ENCODE measurements around the gene MERTK.
"Not testable (repeated sequence)": the region's sequence is repeated elsewhere in the genome, so short reads cannot be mapped to it uniquely, and the experiment has no call there.

The MERTK gene

GRCh38 chr2:112008910-112009485 lies 110.6 kb downstream of the MERTK start:
- no peak for DNase-seq (ENCODE audit: low read depth in 3 of 3)

GRCh38 chr2:112010751-112011150 lies 112.3 kb downstream of the MERTK start:
- DNase-seq (ENCODE audit: low read depth in 3 of 3) = no peak

DNA sequence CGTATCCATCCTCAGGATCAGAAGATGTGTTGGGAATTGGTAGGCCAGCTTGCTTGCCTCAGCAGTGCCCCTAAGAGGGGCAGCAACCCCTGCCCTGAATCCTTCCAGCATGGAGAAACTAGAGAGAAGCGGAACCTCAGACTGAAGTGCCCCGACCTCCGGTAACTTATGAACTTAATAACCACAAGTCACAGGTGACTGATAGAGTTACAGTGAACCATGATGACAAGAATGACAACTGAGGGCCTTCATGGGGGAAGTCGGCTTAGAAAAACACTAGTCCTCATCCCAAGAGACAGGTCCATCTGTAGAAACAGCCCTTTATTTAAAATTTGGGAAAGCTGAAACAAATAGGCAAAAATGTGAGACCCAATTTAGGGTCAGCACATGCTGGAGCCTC lies 114.1 kb downstream of the MERTK start:
- no peak for DNase-seq (ENCODE audit: low read depth in 3 of 3)

DNA sequence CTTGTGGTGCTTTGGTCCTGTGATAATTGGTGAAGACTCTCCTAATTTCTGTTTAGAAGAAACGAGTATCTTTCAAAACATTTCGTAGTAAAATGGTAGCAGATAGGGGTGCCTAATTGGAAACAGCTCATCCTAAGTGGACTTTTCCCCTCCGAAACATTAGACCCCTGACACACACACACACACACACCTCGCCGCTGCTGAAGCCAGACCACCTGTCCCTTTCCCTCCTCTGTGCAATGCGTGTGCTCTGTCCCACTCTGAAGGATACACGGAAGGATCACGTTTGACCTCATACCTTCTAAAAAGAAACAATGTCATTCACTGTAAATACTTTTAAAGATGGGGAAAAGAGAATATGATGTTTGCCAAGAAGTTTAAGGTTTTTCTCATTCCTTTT lies 120.4 kb downstream of the MERTK start:
- no peak for DNase-seq (ENCODE audit: low read depth in 3 of 3)

GRCh38 chr2:112019569-112019982 lies 121.2 kb downstream of the MERTK start:
- DNase-seq (ENCODE audit: low read depth in 3 of 3) = no peak

- no peak for DNase-seq (ENCODE audit: low read depth in 3 of 3)
These were observed 122.2 kb downstream of the MERTK start for GRCh38 chr2:112020561-112020960.

DNA sequence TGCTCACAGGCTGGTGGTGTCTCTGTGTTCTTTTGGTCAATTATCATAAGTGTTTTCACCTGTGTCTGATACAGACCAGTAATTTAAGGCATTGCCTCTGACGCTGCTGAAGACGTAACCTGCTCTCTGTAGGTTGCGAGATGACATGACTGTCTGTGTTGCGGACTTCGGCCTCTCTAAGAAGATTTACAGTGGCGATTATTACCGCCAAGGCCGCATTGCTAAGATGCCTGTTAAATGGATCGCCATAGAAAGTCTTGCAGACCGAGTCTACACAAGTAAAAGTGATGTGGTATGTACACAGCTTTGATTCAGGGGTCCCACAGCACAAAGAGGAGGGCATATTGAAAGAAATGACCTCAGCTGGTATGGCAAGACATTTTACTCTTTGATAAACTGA lies 122.9 kb downstream of the MERTK start:
- DNase-seq (ENCODE audit: low read depth in 3 of 3) = no peak

- no peak for DNase-seq (ENCODE audit: low read depth in 3 of 3)
These were observed 123.4 kb downstream of the MERTK start for GRCh38 chr2:112021781-112022231.

- DNase-seq (ENCODE audit: low read depth in 3 of 3) = no peak
These were observed 125.3 kb downstream of the MERTK start for GRCh38 chr2:112023707-112024106.

- DNase-seq (ENCODE audit: low read depth in 3 of 3) = no peak
These were observed 125.8 kb downstream of the MERTK start for GRCh38 chr2:112024231-112024630.

DNA sequence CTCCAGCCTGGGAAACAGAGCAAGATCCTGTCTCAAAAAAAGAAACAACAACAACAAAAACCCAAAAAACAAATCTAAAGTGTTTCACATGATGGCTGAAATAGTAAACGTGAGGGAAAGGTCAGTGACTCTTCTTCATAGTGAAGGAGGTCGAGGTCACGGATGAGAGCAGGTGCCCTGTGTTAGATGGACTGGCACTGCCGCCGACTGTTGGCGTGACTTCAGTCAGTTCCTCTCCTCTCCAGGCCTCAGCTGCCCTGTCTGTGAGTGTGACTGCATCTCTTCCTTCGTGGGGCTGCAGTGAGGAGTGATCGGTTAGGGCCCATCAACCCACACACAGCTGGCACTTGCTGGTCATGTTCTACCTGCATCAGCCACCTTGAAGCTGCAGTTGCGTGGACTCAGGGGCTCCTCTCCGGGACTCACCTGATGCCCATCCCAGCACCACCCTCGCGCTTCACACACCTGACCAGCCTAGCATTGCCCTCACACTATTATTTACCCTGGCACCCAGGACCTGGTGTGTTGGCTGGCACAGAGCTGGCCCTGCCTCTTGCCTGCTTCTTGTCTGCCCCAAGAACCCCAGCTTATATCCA lies 126.6 kb downstream of the MERTK start:
- no peak for DNase-seq (ENCODE audit: low read depth in 3 of 3)

DNA sequence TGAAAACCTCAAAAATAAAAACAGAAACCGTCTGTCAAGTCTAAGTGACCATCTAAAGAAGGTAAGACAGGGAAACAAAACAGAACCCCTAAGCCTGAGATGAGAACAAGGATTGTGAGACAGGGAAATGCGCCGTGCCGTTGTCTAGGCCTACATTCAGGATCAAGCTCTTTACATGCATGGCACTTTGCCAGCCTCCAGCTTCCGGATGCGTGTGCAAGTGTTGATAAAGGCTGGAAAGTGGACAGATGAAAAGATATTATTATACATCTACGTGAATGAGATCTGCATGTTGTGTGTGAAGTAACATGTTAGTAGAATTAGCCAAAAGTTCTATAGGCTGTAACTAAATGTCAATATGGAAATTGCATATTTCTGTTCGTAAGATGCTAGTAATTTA lies 128.1 kb downstream of the MERTK start:
- DNase-seq (ENCODE audit: low read depth in 3 of 3) = no peak

GRCh38 chr2:112027767-112028166 lies 129.4 kb downstream of the MERTK start:
- DNase-seq (ENCODE audit: low read depth in 3 of 3) = no peak

DNA sequence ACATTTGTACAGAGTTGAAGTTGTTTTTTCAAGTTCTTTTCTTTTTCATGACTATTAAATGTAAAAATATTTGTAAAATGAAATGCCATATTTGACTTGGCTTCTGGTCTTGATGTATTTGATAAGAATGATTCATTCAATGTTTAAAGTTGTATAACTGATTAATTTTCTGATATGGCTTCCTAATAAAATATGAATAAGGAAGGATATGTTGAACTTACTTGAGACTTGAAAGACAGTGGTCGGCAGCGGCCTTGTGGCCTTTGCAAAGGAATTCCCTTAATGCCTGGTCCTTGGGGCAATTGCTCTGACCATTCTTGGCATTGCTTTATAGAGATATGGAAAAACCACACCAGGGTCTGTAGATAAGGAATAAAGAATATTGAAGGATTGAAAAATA lies 130.8 kb downstream of the MERTK start:
- DNase-seq (ENCODE audit: low read depth in 3 of 3) = no peak

DNA sequence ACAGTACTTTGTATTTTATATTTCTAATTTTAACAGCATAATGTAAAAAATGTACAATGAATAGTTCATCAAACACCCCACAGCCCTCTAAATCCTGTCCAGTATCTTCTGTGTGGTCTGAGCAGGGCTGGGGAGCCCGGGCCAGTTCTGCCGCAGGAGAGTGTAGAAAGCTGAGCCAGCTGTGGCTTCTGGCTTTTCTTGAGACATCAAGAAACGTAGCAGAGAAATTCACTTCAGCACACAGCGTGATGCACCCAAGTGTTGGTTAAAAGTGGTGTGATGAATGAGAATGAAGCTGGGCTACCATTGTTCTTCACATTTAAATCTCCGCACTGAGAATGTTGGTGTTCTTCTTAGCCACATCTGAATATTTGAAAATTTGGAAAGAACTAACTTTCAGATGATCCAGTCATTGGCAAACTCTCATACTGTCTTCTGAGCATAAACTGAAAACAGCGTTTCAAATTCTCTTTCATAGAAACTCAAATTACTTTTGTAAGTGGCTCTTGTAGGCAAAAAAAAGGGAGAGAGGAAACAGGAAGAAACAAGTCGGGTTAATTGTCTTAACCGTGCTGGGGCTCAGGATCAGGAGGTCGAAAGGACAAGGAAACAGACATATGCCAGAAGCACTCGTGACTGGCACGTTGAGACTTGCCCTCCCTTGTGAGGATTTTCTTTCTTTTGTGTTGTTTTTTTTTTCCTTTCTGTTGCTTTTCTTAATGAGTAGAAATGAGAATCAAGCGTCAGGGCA lies 133.2 kb downstream of the MERTK start:
- DNase-seq (ENCODE audit: low read depth in 3 of 3) = no peak

DNA sequence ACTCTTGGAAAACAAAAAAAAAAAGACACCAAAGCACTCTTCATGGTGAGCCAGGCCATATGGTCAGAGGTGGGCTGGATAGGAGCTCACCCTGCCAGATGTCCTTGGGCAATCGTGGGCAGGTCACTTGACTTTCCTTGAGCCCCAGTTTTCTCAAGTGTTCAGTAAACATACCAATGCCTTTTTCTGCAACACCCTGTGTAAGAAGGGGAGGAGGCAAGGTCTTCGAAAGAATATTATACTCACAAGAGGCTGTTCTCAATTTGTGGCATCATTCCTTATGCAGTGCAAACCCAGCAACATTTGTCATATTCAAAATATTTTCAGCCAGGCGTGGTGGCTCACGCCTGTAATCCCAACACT lies 133.8 kb downstream of the MERTK start:
- DNase-seq (ENCODE audit: low read depth in 3 of 3) = no peak

GRCh38 chr2:112032689-112033465 lies 134.5 kb downstream of the MERTK start:
- no peak for DNase-seq (ENCODE audit: low read depth in 3 of 3)

DNA sequence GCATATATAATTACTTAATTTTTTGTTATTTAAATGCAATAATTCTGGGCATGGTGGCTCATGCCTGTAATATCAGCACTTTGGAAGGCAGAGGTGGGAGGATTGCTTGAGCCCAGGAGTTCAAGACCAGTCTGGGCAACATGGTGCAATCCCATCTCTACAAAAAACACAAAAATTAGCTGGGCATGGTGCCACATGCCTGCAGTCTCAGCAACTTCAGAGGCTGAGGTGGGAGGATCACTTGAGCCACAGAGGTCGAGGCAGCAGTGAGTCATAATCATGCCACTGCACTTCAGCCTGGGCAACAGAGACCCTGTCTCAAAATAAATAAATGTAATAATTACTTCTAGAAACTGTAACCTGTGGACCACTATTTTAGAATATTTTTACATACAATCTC lies 135.2 kb downstream of the MERTK start:
- no peak for DNase-seq (ENCODE audit: low read depth in 3 of 3)

DNA sequence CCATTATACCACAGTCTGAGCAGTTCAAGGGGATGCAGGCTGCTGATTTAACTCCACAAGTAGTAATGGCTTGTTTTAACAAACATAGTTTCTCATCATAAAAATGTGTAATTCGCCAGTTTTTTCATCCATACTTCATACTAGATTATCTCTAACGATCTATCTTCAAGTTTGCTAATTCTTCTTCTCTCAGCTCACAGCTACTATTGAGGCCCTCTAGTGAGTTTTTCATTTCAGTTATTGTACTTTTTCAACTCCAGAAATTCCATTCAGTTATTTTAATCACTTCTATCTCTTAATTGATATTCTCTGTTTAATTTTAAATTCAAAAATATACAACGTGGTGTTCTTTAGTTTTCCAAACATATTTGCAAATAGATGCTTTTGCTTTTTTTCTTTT lies 136.5 kb downstream of the MERTK start:
- DNase-seq (ENCODE audit: low read depth in 3 of 3) = no peak

DNA sequence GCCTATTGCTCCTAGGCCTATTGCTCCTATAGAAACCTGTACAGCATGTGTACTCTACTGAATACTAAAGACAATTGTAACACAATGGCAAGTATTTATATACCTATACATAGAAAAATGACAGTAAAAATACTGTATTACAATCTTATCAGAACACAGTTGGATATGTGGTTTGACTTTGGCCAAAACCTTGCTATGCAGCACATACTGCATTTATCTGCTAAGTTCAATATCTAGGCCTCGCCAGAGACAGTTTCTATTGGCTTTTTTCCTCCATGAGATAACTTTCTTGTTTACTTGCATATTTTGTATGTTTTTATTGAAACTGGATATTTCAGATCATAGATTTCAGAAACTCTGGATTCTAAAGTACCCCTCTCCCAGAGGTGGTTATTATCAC lies 137.4 kb downstream of the MERTK start:
- no peak for DNase-seq (ENCODE audit: low read depth in 3 of 3)

GRCh38 chr2:112039556-112039955 lies 141.1 kb downstream of the MERTK start:
- not testable (repeated sequence) for DNase-seq (ENCODE audit: low read depth in 3 of 3)

DNA sequence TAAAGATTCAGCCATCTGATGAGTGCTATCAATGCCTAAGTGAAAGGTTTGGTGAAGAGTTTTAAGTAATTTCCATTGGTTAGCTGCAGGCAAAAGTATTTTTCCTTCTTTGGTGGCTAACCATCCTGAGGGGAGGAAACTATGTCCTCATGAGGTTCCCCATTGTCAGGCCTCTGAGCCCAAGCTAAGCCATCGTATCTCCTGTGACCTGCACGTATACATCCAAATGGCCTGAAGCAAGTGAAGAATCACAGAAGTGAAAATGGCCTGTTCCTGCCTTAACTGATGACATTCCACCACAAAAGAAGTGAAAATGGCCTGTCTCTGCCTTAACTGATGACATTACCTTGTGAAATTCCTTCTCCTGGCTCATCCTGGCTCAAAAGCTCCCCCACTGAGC lies 141.7 kb downstream of the MERTK start:
- DNase-seq (ENCODE audit: low read depth in 3 of 3) = not testable (repeated sequence)

GRCh38 chr2:112041460-112041859 lies 143.1 kb downstream of the MERTK start:
- DNase-seq (ENCODE audit: low read depth in 3 of 3) = not testable (repeated sequence)
